Peyer's patch (tissue), 4 donors: ENCODE results near the gene NCKAP5. TPM values are rescaled to one million over a fixed set of nuclear protein-coding genes. Genes with fewer than 3 reads are reported as not detected.

ENCODE experiments used
- DNase-seq, 3 donors: peaks; one replicate each; pipeline ENCODE4 v3.0.0-alpha.2; 2017 to 2019
- H3K27ac ChIP-seq, 4 donors: fragments of 200-600 bp; sonication (generic); one replicate each; pipeline ENCODE4 v1.5.1; 2016 to 2019
- H3K27me3 ChIP-seq, 2 donors: fragments of 200-600 bp; sonication (generic); one replicate each; pipeline ENCODE4 v1.5.1; 2019
- H3K36me3 ChIP-seq, 3 donors: fragments of 200-600 bp; sonication (generic); one replicate each; pipeline ENCODE4 v1.5.1; 2016 to 2019
- H3K4me1 ChIP-seq, 4 donors: fragments of 200-600 bp; sonication (generic); one replicate each; pipeline ENCODE4 v1.5.1; 2016 to 2019
- H3K4me3 ChIP-seq, 4 donors: fragments of 200-600 bp; sonication (generic); 1 replicate in 3 of 4; 2 replicates in 1 of 4; pipeline ENCODE4 v1.5.1; 2016 to 2019; ENCODE audit warnings: mild to moderate bottlenecking in 1 of 4
- H3K9me3 ChIP-seq, 4 donors: fragments of 200-600 bp; sonication (generic); one replicate each; pipeline ENCODE4 v1.5.1; 2016 to 2019; ENCODE audit warnings: mild to moderate bottlenecking in 1 of 4
- POLR2A ChIP-seq, 2 donors: fragments of 450-650 bp; IDR thresholded peaks; one replicate each; pipeline ENCODE4 v1.5.1; 2017; ENCODE audit warnings: antibody characterized with exemption in 2 of 2, mild to moderate bottlenecking in 2 of 2, moderate library complexity in 2 of 2
- total RNA-seq, 4 donors: library from RNA; depleted of rRNA; stranded (reverse); fragments of >200 nt; gene quantifications; one replicate each; pipeline ENCODE4 v1.1.0, GENCODE V29; 2016
- TF ChIP-seq, protein P1 (sequence below), 6 experiments: fragments of 450-650 bp in 4 of 6; fragments of 200-600 bp in 2 of 6; sonication (generic) in 1 of 6; IDR thresholded peaks; one replicate each; pipeline ENCODE4 v1.5.1; 2017 to 2019; ENCODE audit warnings: antibody characterized with exemption in 6 of 6, mild to moderate bottlenecking in 3 of 6, moderate library complexity in 1 of 6

Gene NCKAP5
- total RNA-seq, 4 donors from 2014 or later: 9.1 to 28.5 (median 22.5) TPM

DNA sequence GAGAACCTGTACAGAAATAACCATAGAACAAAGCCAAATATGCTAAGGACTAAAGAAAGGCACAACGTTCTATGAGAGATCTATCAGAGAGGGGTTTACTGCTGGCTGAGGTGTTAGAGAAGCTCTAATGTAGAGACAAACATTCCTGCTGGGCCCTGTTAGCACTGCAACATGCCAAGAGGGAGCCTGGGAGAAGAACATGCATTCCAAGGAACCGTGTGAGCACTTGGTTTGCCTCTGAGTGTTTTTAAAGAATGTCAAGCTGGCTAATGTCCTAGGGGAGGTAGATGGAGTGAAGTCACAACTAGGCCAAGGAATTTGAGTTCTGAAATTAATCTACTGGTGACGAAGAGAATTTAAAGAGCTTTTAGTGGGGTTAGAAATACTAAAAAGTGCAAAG lies 514.0 kb downstream of the NCKAP5 start:
- no peak overlapping the region for H3K27ac ChIP-seq
- H3K36me3 ChIP-seq: no peaks in the 10 kb centered on the region
- no peaks in the 10 kb centered on the region for H3K9me3 ChIP-seq
- no peaks in the 10 kb centered on the region for H3K4me1 ChIP-seq
- no peaks in the 10 kb centered on the region for H3K27me3 ChIP-seq
- H3K4me3 ChIP-seq: no peak overlapping the region
- TF ChIP-seq, protein P1, sequence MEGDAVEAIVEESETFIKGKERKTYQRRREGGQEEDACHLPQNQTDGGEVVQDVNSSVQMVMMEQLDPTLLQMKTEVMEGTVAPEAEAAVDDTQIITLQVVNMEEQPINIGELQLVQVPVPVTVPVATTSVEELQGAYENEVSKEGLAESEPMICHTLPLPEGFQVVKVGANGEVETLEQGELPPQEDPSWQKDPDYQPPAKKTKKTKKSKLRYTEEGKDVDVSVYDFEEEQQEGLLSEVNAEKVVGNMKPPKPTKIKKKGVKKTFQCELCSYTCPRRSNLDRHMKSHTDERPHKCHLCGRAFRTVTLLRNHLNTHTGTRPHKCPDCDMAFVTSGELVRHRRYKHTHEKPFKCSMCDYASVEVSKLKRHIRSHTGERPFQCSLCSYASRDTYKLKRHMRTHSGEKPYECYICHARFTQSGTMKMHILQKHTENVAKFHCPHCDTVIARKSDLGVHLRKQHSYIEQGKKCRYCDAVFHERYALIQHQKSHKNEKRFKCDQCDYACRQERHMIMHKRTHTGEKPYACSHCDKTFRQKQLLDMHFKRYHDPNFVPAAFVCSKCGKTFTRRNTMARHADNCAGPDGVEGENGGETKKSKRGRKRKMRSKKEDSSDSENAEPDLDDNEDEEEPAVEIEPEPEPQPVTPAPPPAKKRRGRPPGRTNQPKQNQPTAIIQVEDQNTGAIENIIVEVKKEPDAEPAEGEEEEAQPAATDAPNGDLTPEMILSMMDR (IDR thresholded peaks at IDR 0.05): no peak
- no peak for TF ChIP-seq POLR2A (IDR thresholded peaks at IDR 0.05)
- no peak for DNase-seq

DNA sequence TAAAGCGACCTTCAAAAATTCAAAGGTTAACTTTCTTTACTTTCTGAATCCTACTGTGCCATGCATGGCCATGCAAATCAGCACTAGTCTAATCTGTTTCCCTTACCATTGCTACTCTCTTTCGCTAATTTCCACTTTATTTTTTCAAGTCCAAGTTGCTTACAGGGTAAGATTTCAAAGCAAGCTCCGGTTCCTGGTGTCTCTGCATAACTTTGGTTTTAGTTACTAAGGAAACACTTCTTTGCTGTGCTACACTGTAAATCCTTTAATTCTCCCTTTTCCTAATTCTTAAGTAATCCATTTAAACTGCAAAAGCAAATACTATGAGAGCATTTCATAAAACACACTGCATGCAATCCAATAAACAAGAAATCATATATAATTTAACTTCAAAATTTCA lies 514.7 kb downstream of the NCKAP5 start:
- Histone ChIP-seq H3K9me3 (no peaks in the 10 kb centered on the region), H3K27ac (no peak overlapping the region), H3K36me3 (no peaks in the 10 kb centered on the region), H3K27me3 (no peaks in the 10 kb centered on the region), H3K4me3 (no peak overlapping the region), H3K4me1 (no peaks in the 10 kb centered on the region)
- no peak for DNase-seq
- TF ChIP-seq, protein P1 (IDR thresholded peaks at IDR 0.05): no peak

DNA sequence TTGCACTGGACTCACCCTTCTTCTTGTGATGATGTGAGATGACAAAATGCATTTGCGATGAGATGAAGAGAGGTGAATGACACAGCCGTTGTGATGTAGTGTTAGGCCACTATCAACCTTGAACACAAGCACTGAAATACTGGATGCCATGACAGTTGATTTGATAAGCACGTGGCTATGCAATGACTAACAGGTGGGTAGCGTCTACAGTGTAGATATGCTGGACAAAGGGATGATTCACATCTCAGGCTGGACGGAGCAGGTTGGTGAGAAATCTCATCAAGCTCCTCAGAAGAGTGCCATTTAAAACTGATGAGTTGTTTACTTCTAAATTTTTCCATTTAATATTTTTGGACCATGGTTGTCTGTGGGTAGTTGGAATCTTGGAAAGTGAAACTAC lies 522.5 kb downstream of the NCKAP5 start:
- no peaks in the 10 kb centered on the region for H3K27me3 ChIP-seq
- H3K9me3 ChIP-seq: no peaks in the 10 kb centered on the region
- no peak for TF ChIP-seq POLR2A (IDR thresholded peaks at IDR 0.05)
- TF ChIP-seq, protein P1 (IDR thresholded peaks at IDR 0.05): no peak
- no peaks in the 10 kb centered on the region for H3K36me3 ChIP-seq
- no peak overlapping the region for H3K27ac ChIP-seq
- no peak overlapping the region for H3K4me3 ChIP-seq
- H3K4me1 ChIP-seq: no peaks in the 10 kb centered on the region
- DNase-seq: no peak

DNA sequence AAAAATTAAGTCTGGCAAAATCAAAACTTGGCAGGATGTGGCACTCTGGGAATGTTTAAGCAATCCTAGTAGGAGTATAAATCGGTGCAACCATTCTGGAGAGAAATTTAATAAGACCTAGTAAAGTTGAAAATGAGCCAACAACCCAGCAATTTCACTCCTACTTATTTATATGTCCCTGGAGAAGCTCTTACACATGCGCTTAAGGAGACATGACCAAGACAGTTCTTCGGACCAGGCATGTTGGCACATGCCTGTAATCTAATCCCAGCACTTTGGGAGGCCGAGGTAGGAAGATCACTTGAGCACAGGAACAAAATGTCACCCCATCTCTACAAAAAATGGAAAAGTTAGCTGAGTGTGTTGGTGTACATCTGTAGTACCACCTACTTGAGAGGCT lies 523.7 kb downstream of the NCKAP5 start:
- Histone ChIP-seq H3K27me3 (no peaks in the 10 kb centered on the region), H3K36me3 (no peaks in the 10 kb centered on the region), H3K4me3 (no peak overlapping the region), H3K9me3 (no peaks in the 10 kb centered on the region), H3K27ac (no peak overlapping the region), H3K4me1 (no peaks in the 10 kb centered on the region)
- TF ChIP-seq, protein P1 (IDR thresholded peaks at IDR 0.05): no peak
- no peak for TF ChIP-seq POLR2A (IDR thresholded peaks at IDR 0.05)
- no peak for DNase-seq

DNA sequence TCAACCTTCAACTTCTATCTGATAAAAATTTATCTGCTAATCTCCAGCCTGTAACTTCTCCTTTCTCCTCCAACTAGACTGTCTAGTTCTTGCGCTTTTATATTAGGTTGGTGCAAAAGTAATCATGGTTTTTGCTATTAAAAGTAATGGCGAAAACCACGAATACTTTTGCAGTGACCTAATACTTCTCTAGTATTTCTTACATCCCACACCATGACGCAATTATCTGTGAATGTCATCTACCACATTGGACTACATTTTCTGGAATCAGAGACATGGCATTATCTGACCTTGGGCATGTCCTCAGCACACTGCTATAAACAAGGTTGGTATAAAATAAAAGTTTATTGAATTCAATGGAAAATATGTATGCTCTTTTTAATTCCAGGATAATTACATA lies 528.1 kb downstream of the NCKAP5 start:
- Histone ChIP-seq H3K9me3 (no peaks in the 10 kb centered on the region), H3K4me3 (no peak overlapping the region), H3K27ac (no peak overlapping the region), H3K36me3 (no peaks in the 10 kb centered on the region), H3K4me1 (no peaks in the 10 kb centered on the region), H3K27me3 (no peaks in the 10 kb centered on the region)
- TF ChIP-seq, protein P1 (IDR thresholded peaks at IDR 0.05): no peak
- TF ChIP-seq POLR2A (IDR thresholded peaks at IDR 0.05): no peak
- DNase-seq: no peak

DNA sequence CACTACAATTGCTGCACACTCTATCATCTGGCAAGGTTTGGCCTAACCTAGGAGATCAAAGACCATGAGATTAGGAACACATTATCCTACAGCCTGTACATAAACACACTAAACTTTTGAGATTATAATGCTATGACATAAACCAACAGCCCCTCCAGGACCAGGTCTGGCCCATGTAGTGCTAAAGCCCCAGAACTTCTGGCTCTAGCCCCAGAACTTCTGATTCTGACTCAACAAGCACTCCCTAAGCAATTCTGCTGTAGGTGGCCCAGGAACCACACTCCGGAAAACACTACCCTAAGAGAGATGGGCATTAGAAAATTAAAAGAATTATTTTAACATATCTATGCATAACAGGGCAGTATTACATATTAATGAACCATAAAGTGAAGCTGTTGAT lies 528.7 kb downstream of the NCKAP5 start:
- Histone ChIP-seq H3K27me3 (no peaks in the 10 kb centered on the region), H3K4me3 (no peak overlapping the region)
- TF ChIP-seq, protein P1 (IDR thresholded peaks at IDR 0.05): no peak
- no peak for TF ChIP-seq POLR2A (IDR thresholded peaks at IDR 0.05)

More for the DNA sequence above, 528.7 kb downstream of the NCKAP5 start:
- H3K27ac ChIP-seq: no peak overlapping the region
- no peak for DNase-seq
- no peaks in the 10 kb centered on the region for H3K9me3 ChIP-seq
- H3K36me3 ChIP-seq: no peaks in the 10 kb centered on the region
- H3K4me1 ChIP-seq: no peaks in the 10 kb centered on the region
